Measurements from ENCODE around the gene CYFIP1. TPM values are rescaled to one million over a fixed set of nuclear protein-coding genes. Genes with fewer than 3 reads are reported as not detected.

CYFIP1 gene
- total and polyA plus RNA-seq, 3 donors from 2014 or later = 50.9 to 112 (median 90.5) TPM

DNA sequence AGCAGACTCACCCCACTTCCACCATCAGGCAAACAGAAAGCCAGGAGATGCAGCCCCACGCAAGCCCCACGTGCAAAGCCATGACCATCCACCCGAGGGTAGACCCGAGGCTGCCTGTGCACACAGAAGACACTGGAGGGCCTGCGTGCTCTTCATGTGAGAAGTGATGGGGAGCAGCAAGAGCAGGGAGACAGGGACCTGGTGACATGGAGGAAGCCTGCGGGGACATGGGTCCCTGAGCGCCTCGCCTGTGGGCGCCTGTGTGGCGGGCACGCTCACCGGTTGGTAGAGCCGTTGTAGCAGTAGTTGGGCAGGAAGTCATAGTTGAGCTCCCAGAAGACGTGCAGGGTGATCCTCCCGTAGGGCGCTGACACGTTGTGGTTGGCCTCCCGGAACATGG, 76.7 kb downstream of the CYFIP1 start:
- 92 to 95% methylated on average over 18 of the region's 18 CpGs for WGBS, 2 donors
- H3K4me3 ChIP-seq = no peak overlapping the region
- intact Hi-C loops (cut with DNase I; ENCODE audit: low total_unique reads) = no loop called here
- H3K27ac ChIP-seq = no peak overlapping the region
- TF ChIP-seq CTCF (IDR thresholded peaks at IDR 0.05) = no peak
- no peak for TF ChIP-seq POLR2A (IDR thresholded peaks at IDR 0.05)
- no peaks in the 10 kb centered on the region for H3K4me1 ChIP-seq
- no peaks in the 10 kb centered on the region for H3K9me3 ChIP-seq
- no peaks in the 10 kb centered on the region for H3K27me3 ChIP-seq
- no peaks in the 10 kb centered on the region for H3K36me3 ChIP-seq (ENCODE audit: low read depth, missing control alignments)
- DNase-seq = no peak

DNA sequence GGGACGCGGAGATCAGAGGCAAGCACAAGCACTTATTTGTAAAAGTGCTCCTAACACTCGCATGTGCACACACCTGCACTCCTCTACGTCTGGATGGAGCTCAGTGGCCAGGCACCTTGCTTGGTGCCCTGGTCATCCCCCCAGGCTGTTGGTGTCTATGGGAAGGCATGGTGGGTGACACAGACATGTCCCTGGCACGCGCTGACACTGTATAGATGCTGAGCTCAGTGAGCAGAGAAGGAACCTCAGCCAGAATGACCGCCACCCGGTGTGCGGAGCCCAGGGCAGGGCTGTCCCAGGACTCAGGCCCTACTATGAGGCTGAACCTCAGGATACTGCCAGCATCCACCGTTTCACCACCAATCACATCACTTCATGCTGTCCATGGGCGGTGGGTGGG, 77.2 kb downstream of the CYFIP1 start:
- Histone ChIP-seq H3K27me3 (no peaks in the 10 kb centered on the region), H3K4me1 (no peaks in the 10 kb centered on the region), H3K4me3 (no peak overlapping the region), H3K9me3 (no peaks in the 10 kb centered on the region), H3K27ac (no peak overlapping the region), H3K36me3 (ENCODE audit: low read depth, missing control alignments) (no peaks in the 10 kb centered on the region)
- WGBS, 2 donors = 90 to 99% methylated on average over 6 to 11 of the region's 11 CpGs
- DNase-seq = no peak
- intact Hi-C loops (cut with DNase I; ENCODE audit: low total_unique reads) = no loop called here
- TF ChIP-seq POLR2A (IDR thresholded peaks at IDR 0.05) (no peak), CTCF (IDR thresholded peaks at IDR 0.05) (no peak)

GRCh38 chr15:22902578-22902977, 77.6 kb downstream of the CYFIP1 start:
- Histone ChIP-seq H3K36me3 (ENCODE audit: low read depth, missing control alignments) (no peaks in the 10 kb centered on the region), H3K9me3 (no peaks in the 10 kb centered on the region), H3K27ac (no peak overlapping the region), H3K27me3 (no peaks in the 10 kb centered on the region), H3K4me1 (no peaks in the 10 kb centered on the region), H3K4me3 (no peak overlapping the region)
- DNase-seq = no peak
- 84 to 88% methylated on average over 7 to 12 of the region's 12 CpGs for WGBS, 2 donors
- TF ChIP-seq POLR2A (IDR thresholded peaks at IDR 0.05) = no peak
- TF ChIP-seq CTCF (IDR thresholded peaks at IDR 0.05) = no peak
- intact Hi-C loops (cut with DNase I; ENCODE audit: low total_unique reads) = no loop called here

DNA sequence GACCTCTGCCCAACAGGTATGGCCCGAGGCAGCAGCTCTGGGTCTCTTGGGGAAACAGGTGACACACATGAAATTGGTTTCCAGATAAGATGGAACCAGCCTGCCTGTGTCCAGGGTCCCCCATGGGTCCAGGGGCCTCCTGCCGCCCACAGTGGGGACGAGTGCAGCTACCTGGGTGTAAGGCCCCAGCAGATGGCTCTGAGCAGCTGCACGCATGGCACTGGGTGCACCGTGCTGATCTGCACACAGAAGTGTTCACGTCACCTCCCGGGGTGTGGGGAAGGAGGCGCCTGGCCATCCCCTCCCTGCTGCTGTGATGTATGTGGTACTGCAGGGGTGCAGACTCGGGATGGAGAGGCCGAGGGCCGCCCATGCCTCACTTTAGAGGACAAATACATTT, 78.1 kb downstream of the CYFIP1 start:
- intact Hi-C loops (cut with DNase I; ENCODE audit: low total_unique reads) = no loop called here
- Histone ChIP-seq H3K27ac (no peak overlapping the region), H3K9me3 (no peaks in the 10 kb centered on the region), H3K4me1 (no peaks in the 10 kb centered on the region), H3K4me3 (no peak overlapping the region), H3K36me3 (ENCODE audit: low read depth, missing control alignments) (no peaks in the 10 kb centered on the region), H3K27me3 (no peaks in the 10 kb centered on the region)
- WGBS, 2 donors = 87 to 93% methylated on average over 7 to 11 of the region's 11 CpGs
- TF ChIP-seq CTCF (IDR thresholded peaks at IDR 0.05) = no peak
- TF ChIP-seq POLR2A (IDR thresholded peaks at IDR 0.05) = no peak
- DNase-seq = no peak

DNA sequence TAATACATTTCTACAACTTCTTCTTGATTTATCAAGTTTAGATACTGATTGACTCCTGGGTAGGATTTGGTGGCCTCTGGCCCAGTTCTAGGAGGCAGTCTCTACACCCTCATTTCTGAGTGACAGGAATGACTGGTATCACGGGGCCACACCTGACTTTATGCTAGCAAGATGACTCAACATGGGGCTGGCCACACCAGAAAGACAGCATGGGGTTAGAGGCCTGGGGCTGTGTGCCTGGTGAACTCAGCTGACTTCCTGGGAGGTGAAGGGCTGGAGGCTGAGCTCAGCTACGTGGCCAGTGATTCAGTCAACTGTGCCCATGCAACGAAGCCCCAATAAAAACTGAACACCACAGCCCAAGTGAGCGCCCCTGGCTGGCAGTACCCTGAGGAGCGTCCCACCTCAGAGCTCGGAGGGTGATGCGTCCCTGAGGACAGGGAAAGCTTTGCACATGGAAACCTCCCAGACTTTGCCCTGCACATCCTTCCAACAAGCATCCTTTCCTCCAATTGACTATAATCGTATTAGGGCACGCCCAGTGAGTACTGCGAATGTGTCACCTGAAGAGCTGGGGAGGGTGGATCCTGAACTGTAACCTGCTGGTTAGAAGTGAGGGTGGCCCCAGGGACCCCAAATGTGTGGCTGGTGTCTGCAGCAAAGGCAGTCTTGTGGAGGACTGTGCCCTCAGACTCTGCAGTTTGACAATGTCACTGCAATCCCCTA, 84.5 kb downstream of the CYFIP1 start:
- Histone ChIP-seq H3K27ac (no peak overlapping the region), H3K9me3 (no peaks in the 10 kb centered on the region), H3K36me3 (ENCODE audit: low read depth, missing control alignments) (no peaks in the 10 kb centered on the region), H3K27me3 (no peaks in the 10 kb centered on the region), H3K4me3 (no peak overlapping the region), H3K4me1 (no peaks in the 10 kb centered on the region)
- TF ChIP-seq POLR2A (IDR thresholded peaks at IDR 0.05) (no peak), CTCF (IDR thresholded peaks at IDR 0.05) (no peak)
- 93 to 98% methylated on average over 4 to 10 of the region's 10 CpGs for WGBS, 2 donors
- DNase-seq = no peak
- intact Hi-C loops (cut with DNase I; ENCODE audit: low total_unique reads) = no loop called here

All from testis (tissue), 3 donors.